Measurements from ENCODE around the gene SHOC2. TPM values are rescaled to one million over a fixed set of nuclear protein-coding genes. Genes with fewer than 3 reads are reported as not detected.
A peak's percentile ranks its signal among the peaks of the same experiment; 100 is the strongest.

SHOC2 gene
- polyA plus RNA-seq, 3 donors: 13.9 to 69.9 (median 68.9) TPM

GRCh38 chr10:111007486-111007885 lies 88.1 kb downstream of the SHOC2 start:
- WGBS (ENCODE audit: insufficient coverage): no CpG with 5 or more reads among the region's 2 CpGs
- no peak for TF ChIP-seq CTCF (IDR thresholded peaks at IDR 0.05)
- Histone ChIP-seq H3K79me2 (ENCODE audit: insufficient read depth, low read length) (peaks cover 12% of the 10 kb centered on the region), H3K4me1 (ENCODE audit: control insufficient read depth in 1 of 2, insufficient read depth in 2 of 2, low read length in 2 of 2) (no peaks in the 10 kb centered on the region), H4K20me1 (ENCODE audit: insufficient read depth, low read length) (peaks cover 29% of the 10 kb centered on the region), H3K4me2 (replicated peaks; ENCODE audit: extremely low read depth, low read length, poor library complexity, severe bottlenecking) (no peak overlapping the region), H3K9me3 (replicated peaks in 1 of 2; ENCODE audit: control insufficient read depth in 1 of 2, insufficient read depth in 1 of 2, low read length in 2 of 2) (no peaks in the 10 kb centered on the region), H2AFZ (ENCODE audit: insufficient read depth, low read depth, low read length, poor library complexity, severe bottlenecking) (no peak overlapping the region), H3K36me3 (replicated peaks in 1 of 2; ENCODE audit: control insufficient read depth in 1 of 2, insufficient read depth in 2 of 2, low read length in 2 of 2) (peaks cover 85 to 99% of the 10 kb centered on the region in 2 donors), H3K27ac (ENCODE audit: low read depth in 1 of 2, low read length in 2 of 2) (no peak overlapping the region), H3K4me3 (replicated peaks in 1 of 3; ENCODE audit: low read depth in 2 of 3, low read length in 3 of 3) (no peak overlapping the region), H3K27me3 (ENCODE audit: control insufficient read depth in 2 of 2, insufficient read depth in 2 of 2, low read length in 2 of 2) (no peaks in the 10 kb centered on the region), H3K9ac (ENCODE audit: insufficient read depth, low read length, poor library complexity, severe bottlenecking) (no peak overlapping the region)
- Mint-ChIP-seq H3K36me3 (peaks cover 58 to 68% of the 10 kb centered on the region in 2 donors), H3K27me3 (ENCODE audit: low read depth in 3 of 3) (peaks cover 0 to 1% (median 0%) of the 10 kb centered on the region in 3 donors), H3K9me3 (no peaks in the 10 kb centered on the region), H3K4me1 (no peaks in the 10 kb centered on the region), H3K4me3 (no peak overlapping the region), H3K27ac (no peak overlapping the region)
- intact Hi-C loops (cut with micrococcal nuclease): no loop called here
- no peak for DNase-seq

DNA sequence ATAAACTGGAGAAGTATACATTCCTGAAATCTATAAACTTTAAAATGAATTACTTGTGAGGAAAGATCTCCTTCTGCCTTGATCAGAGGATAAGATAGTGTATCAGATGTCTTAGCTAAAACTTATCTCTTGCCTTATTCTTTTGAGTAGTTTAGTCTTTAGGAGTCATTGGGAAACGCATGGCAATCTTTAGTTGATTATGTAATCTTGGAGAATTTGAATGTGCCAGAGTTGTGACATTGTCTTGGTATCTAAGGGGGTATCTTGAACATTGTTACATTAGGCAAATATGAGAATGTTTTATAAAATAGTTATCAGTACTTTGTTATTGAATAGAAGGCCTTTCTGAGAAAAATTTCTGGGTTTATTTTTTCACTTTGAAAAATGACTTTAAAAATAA lies 95.8 kb downstream of the SHOC2 start:
- Histone ChIP-seq H3K4me1 (ENCODE audit: control insufficient read depth in 1 of 2, insufficient read depth in 2 of 2, low read length in 2 of 2) (peaks cover 9 to 25% of the 10 kb centered on the region in 2 donors), H3K9me3 (replicated peaks in 1 of 2; ENCODE audit: control insufficient read depth in 1 of 2, insufficient read depth in 1 of 2, low read length in 2 of 2) (no peaks in the 10 kb centered on the region), H3K79me2 (ENCODE audit: insufficient read depth, low read length) (peaks cover 10% of the 10 kb centered on the region), H3K4me2 (replicated peaks; ENCODE audit: extremely low read depth, low read length, poor library complexity, severe bottlenecking) (no peak overlapping the region), H3K27ac (ENCODE audit: low read depth in 1 of 2, low read length in 2 of 2) (peak overlapping the region in 1 of 2 donors; percentile 51), H4K20me1 (ENCODE audit: insufficient read depth, low read length) (peaks cover 4% of the 10 kb centered on the region), H3K27me3 (ENCODE audit: control insufficient read depth in 2 of 2, insufficient read depth in 2 of 2, low read length in 2 of 2) (no peaks in the 10 kb centered on the region), H3K4me3 (replicated peaks in 1 of 3; ENCODE audit: low read depth in 2 of 3, low read length in 3 of 3) (no peak overlapping the region), H3K9ac (ENCODE audit: insufficient read depth, low read length, poor library complexity, severe bottlenecking) (no peak overlapping the region), H2AFZ (ENCODE audit: insufficient read depth, low read depth, low read length, poor library complexity, severe bottlenecking) (no peak overlapping the region), H3K36me3 (replicated peaks in 1 of 2; ENCODE audit: control insufficient read depth in 1 of 2, insufficient read depth in 2 of 2, low read length in 2 of 2) (peaks cover 42 to 58% of the 10 kb centered on the region in 2 donors)
- peak overlapping the region in 4 of 7 donors; percentile 13 to 71 (median 34) for H3K27ac Mint-ChIP-seq
- no peaks in the 10 kb centered on the region for H3K9me3 Mint-ChIP-seq
- H3K4me1 Mint-ChIP-seq: peaks cover 24% of the 10 kb centered on the region
- intact Hi-C loops (cut with micrococcal nuclease): no loop called here
- H3K27me3 Mint-ChIP-seq (ENCODE audit: low read depth in 3 of 3): no peaks in the 10 kb centered on the region
- peak in 2 of 3 donors; percentile 40 to 63 for DNase-seq
- TF ChIP-seq CTCF (IDR thresholded peaks at IDR 0.05): no peak
- WGBS (ENCODE audit: insufficient coverage): 13% methylated on average over 1 of the region's 1 CpG
- no peak overlapping the region for H3K4me3 Mint-ChIP-seq
- peaks cover 43 to 49% of the 10 kb centered on the region in 2 donors for H3K36me3 Mint-ChIP-seq
